Fibroblast of the aortic adventitia (primary cell): ENCODE results near the gene KIF15. TPM values are rescaled to one million over a fixed set of nuclear protein-coding genes. Genes with fewer than 3 reads are reported as not detected.

ENCODE experiments used
- DNase-seq: peaks from one replicate; pipeline ENCODE4 v3.0.0-alpha.2; 2010; ENCODE audit warnings: low read depth
- H3K4me3 ChIP-seq: 2 replicates; pipeline ENCODE4 v1.5.1; 2011; ENCODE audit warnings: low read depth, mild to moderate bottlenecking, control low read depth, low read length, moderate library complexity
- CTCF ChIP-seq: IDR thresholded peaks from 2 replicates; pipeline ENCODE4 v1.5.1; 2011; ENCODE audit warnings: mild to moderate bottlenecking, low read length, control low read depth, inconsistent platforms; ENCODE audit not compliant: insufficient read depth
- total RNA-seq: library from RNA; depleted of rRNA; stranded (reverse); fragments of >200 nt; gene quantifications from 2 replicates; pipeline ENCODE4 v1.2.3, GENCODE V29; 2012; ENCODE audit warnings: low replicate concordance

KIF15 gene
- total RNA-seq, 1 donor: 17.1 TPM

- no peak for DNase-seq
- TF ChIP-seq CTCF: no peak
- H3K4me3 ChIP-seq: no peak overlapping the region
Observed at GRCh38 chr3:44865272-44866035, 103.9 kb downstream of the KIF15 start.

DNA sequence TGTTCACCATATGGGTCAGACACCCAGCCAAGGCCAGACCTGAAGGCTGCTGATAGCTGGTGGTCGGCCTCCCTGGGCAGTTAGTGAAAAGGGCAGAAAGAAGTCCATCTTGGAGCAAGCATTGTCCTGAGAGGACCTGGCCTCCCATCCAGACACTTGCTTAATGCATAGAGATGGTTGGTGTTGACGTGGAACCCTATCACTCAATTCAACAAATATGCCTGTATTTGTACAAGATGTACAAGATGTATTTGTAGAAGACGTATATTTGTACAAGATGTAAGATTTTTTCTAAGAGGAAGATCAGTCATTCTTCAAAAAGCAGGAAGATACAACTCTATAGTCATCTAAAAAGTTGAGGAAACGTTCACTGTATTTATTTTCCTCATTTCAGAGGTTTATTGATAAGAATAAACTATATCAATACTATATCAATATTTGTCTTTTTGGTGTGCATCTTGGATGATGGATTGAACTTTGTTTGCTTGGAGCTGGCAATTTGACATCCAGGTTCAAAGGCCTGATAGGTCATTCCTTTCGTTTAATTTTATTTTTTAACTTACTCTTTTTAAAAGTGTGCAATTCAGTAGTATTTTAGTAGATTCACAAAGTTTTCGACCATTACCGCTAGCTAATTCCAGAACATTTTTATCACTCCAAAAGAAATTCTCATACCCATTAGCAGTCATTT, 106.0 kb downstream of the KIF15 start:
- H3K4me3 ChIP-seq: no peak overlapping the region
- TF ChIP-seq CTCF: no peak
- no peak for DNase-seq

DNA sequence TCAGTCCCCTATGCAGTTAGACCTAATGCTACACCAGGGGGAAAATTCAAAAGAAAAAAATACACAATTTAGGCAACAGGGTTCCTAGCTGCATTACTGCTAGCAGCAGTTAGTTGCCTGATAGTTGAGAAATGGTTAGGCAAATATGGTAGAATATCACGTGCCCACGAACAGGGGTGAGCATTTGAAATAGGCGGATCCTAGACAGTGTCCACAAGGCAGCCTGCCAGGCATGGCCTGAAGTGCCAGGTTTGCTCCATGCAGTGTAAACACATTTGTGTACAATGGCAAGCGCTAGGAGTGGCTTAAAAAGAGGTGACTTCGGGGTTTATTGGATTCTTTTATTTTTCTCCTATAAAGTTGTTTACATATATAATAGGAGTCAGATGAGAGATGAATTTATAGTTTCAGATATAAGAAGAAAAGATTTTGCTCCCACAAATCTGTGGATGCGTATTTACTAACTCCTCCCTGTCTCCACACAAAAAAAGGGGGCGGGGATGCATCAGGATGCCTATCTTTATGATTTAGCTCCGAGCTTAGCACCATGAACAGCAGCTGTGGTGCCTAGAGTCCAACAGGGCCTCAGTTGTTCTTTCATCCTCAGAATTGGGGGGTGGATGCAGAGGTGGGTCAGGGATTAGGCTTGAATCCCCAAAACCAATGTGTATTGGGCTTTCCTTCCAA, 108.9 kb downstream of the KIF15 start:
- DNase-seq: no peak
- no peak overlapping the region for H3K4me3 ChIP-seq
- TF ChIP-seq CTCF: no peak

GRCh38 chr3:44874308-44874707, 112.7 kb downstream of the KIF15 start, which contains the start of gene TGM4:
Gene TGM4 (plus strand): TSS chr3:44874608. CDS start chr3:44874679, 71 bp downstream.
- TF ChIP-seq CTCF: no peak
- DNase-seq: no peak
- no peak within 1 kb of the TSS for H3K4me3 ChIP-seq

GRCh38 chr3:44875596-44875995, 114.0 kb downstream of the KIF15 start:
- TF ChIP-seq CTCF: no peak
- no peak for DNase-seq
- no peak overlapping the region for H3K4me3 ChIP-seq

GRCh38 chr3:44877333-44877732, 115.7 kb downstream of the KIF15 start:
- no peak for TF ChIP-seq CTCF
- H3K4me3 ChIP-seq: no peak overlapping the region
- DNase-seq: no peak
